K562 (cell line): ENCODE measurements around the gene UBE3D. TPM values are rescaled to one million over a fixed set of nuclear protein-coding genes. Genes with fewer than 3 reads are reported as not detected.

Experiments used
- ATAC-seq: fragments of 200-7000 bp; cut with Tn5 transposase; 3 replicates; pipeline ENCODE4 v1.9.1; 2020; ENCODE audit warnings: moderate library complexity
- BruUV-seq: library from RNA; stranded (reverse); fragments of 400-500 nt; replicated peaks from 2 replicates; lab custom pipeline; 2021; lab: Mats Ljungman, UMichigan
- CTCF ChIA-PET: fragments of 300-600 bp; formaldehyde crosslinking; extraction: SDS; loops from one replicate; lab custom pipeline; 2021; ENCODE audit warnings: low intra/inter-chr PET ratio; lab: Yijun Ruan, JAX
- POLR2A ChIA-PET: fragments of 300-600, 350-650 bp; sonication (Branson Sonifier 250); formaldehyde crosslinking; extraction: SDS; loops from one replicate; lab custom pipeline; 2021; ENCODE audit warnings: antibody characterized with exemption, inconsistent platforms; lab: Yijun Ruan, JAX
- DNase-seq, 4 experiments: peaks; one replicate each; pipeline versions ENCODE4 v3.0.0 to v3.0.0-alpha.2; 2011 to 2018; ENCODE audit warnings: low spot score in 3 of 4, mixed read lengths in 3 of 4; ENCODE audit errors: extremely low read depth in 1 of 4
- FAIRE-seq: peaks from 2 replicates; lab custom pipeline; 2011; peaks lifted over from hg19 to GRCh38; lab: Jason Lieb, UNC
- H2AFZ ChIP-seq: 2 replicates; pipeline ENCODE4 v1.6.0; 2011; ENCODE audit warnings: low read depth, low read length, control low read depth, inconsistent platforms
- H3K27ac ChIP-seq: fragments of 200-600 bp; 3 replicates; pipeline ENCODE4 v1.8.0; 2011; ENCODE audit warnings: low read depth, mild to moderate bottlenecking, control low read depth, inconsistent platforms, low read length, moderate library complexity, mixed read lengths; ENCODE audit errors: extremely low read depth
- H3K27me3 ChIP-seq, 2 experiments: fragments of 300-600 bp in 1 of 2; 2 replicates in 1 of 2; 3 replicates in 1 of 2; pipeline versions ENCODE4 v1.6.0 to v1.8.0; 2011; ENCODE audit warnings: inconsistent platforms in 2 of 2, low read length in 2 of 2, mild to moderate bottlenecking in 1 of 2, mixed read lengths in 1 of 2, moderate library complexity in 1 of 2; ENCODE audit not compliant: control insufficient read depth in 2 of 2, insufficient read depth in 2 of 2
- H3K36me3 ChIP-seq: fragments of 300-600 bp; 3 replicates; pipeline ENCODE4 v1.8.0; 2011; ENCODE audit warnings: mild to moderate bottlenecking, low read length, inconsistent platforms; ENCODE audit not compliant: control insufficient read depth, insufficient read depth
- H3K4me1 ChIP-seq, 2 experiments: fragments of 200-600 bp in 1 of 2; replicated peaks in 1 of 2; 2 replicates in 1 of 2; 3 replicates in 1 of 2; pipeline versions ENCODE4 v1.5.1 to v1.8.0; 2011; ENCODE audit warnings: inconsistent platforms in 2 of 2, low read length in 2 of 2, mild to moderate bottlenecking in 1 of 2, mixed read lengths in 1 of 2, moderate library complexity in 1 of 2; ENCODE audit not compliant: control insufficient read depth in 2 of 2, insufficient read depth in 2 of 2
- H3K4me2 ChIP-seq: 2 replicates; pipeline ENCODE4 v1.6.1; 2011; ENCODE audit warnings: low read length, control low read depth, inconsistent platforms, mixed read lengths; ENCODE audit not compliant: insufficient read depth
- H3K4me3 ChIP-seq: fragments of 200-600 bp; sonication (generic), shearing (Covaris generic); 2 replicates; pipeline ENCODE4 v1.5.1; 2016; ENCODE audit warnings: control low read depth, inconsistent platforms
- H3K79me2 ChIP-seq: fragments of 200-600 bp; 3 replicates; pipeline ENCODE4 v1.8.0; 2011; ENCODE audit warnings: low read length, inconsistent platforms; ENCODE audit not compliant: control insufficient read depth, insufficient read depth
- H3K9ac ChIP-seq, 2 experiments: 2 replicates each; pipeline versions ENCODE4 v1.6.0 to v1.6.1; 2011; ENCODE audit warnings: low read depth in 2 of 2, low read length in 2 of 2, control low read depth in 1 of 2, inconsistent platforms in 1 of 2, mild to moderate bottlenecking in 1 of 2, mixed read lengths in 1 of 2; ENCODE audit not compliant: insufficient read depth in 1 of 2
- H3K9me1 ChIP-seq: one replicate; pipeline ENCODE4 v1.6.0; 2011; ENCODE audit warnings: inconsistent platforms, mild to moderate bottlenecking, low read length, moderate library complexity; ENCODE audit not compliant: control insufficient read depth, insufficient read depth
- H3K9me3 ChIP-seq: replicated peaks from 2 replicates; pipeline ENCODE4 v1.5.1; 2011; ENCODE audit warnings: low read depth, low read length, inconsistent platforms; ENCODE audit not compliant: control insufficient read depth, insufficient read depth
- H4K20me1 ChIP-seq: replicated peaks from 2 replicates; pipeline ENCODE4 v1.6.1; 2011; ENCODE audit warnings: low read length, inconsistent platforms, mixed read lengths; ENCODE audit not compliant: control insufficient read depth, insufficient read depth
- ARNT ChIP-seq, 2 experiments: fragments of 450-650 bp; IDR thresholded peaks; 2 replicates each; pipeline ENCODE4 v1.6.1; 2016; ENCODE audit warnings: mild to moderate bottlenecking in 1 of 2
- FOXA3 ChIP-seq, 2 experiments: fragments of 450-650 bp in 1 of 2; sonication (generic) in 1 of 2; formaldehyde crosslinking; IDR thresholded peaks in 1 of 2; conservative IDR thresholded peaks in 1 of 2; 2 replicates each; pipeline versions ENCODE4 v1.4.0 to v1.8.0; 2020 to 2022; ENCODE audit warnings: mild to moderate bottlenecking in 2 of 2, missing genetic modification reagents in 1 of 2
- KAT2B ChIP-seq: IDR thresholded peaks from one replicate; pipeline ENCODE4 v1.6.1; 2012; ENCODE audit warnings: low read depth, mild to moderate bottlenecking, control low read depth, inconsistent platforms, low read length, moderate library complexity
- LARP7 ChIP-seq: fragments of 450-650 bp; IDR thresholded peaks from 2 replicates; pipeline ENCODE4 v1.6.1; 2016
- MEF2D ChIP-seq: conservative IDR thresholded peaks from 2 replicates; pipeline ENCODE4 v1.6.1; 2016; ENCODE audit warnings: low read depth, missing genetic modification characterization, missing compliant biosample characterization
- MXI1 ChIP-seq: IDR thresholded peaks from 2 replicates; pipeline ENCODE4 v1.6.1; 2011; ENCODE audit warnings: low read depth, mild to moderate bottlenecking, improper control_type of control experiment, low read length
- NFXL1 ChIP-seq: fragments of 450-650 bp; formaldehyde crosslinking; IDR thresholded peaks from 2 replicates; pipeline ENCODE4 v1.4.0; 2021; ENCODE audit warnings: mild to moderate bottlenecking
- NUFIP1 ChIP-seq: fragments of 450-650 bp; IDR thresholded peaks from 2 replicates; pipeline ENCODE4 v1.6.1; 2018; ENCODE audit not compliant: partially characterized antibody
- POLR3A ChIP-seq: IDR thresholded peaks from 2 replicates; pipeline ENCODE4 v1.6.1; 2011; ENCODE audit warnings: borderline replicate concordance, mild to moderate bottlenecking, moderate library complexity; ENCODE audit not compliant: insufficient read length, insufficient read depth; ENCODE audit errors: extremely low read depth
- STAT5A ChIP-seq: IDR thresholded peaks from 2 replicates; pipeline ENCODE4 v1.6.1; 2012; ENCODE audit warnings: low read length, inconsistent platforms, borderline replicate concordance
- ZNF77 ChIP-seq: fragments of 250-450 bp; sonication (Bioruptor Pico); IDR thresholded peaks from 2 replicates; pipeline ENCODE4 v1.5.0; 2020
- WGBS: fragments of 100-300 bp; shearing (Covaris generic); methylation state at CpG from one replicate; pipeline ENCODE4 v1.1.6; 2016; ENCODE audit warnings: low coverage, mixed read lengths; ENCODE audit not compliant: insufficient coverage; ENCODE audit errors: missing lambda C conversion rate; 5-methylcytosine and 5-hydroxymethylcytosine counted together
- in situ Hi-C: fragments of 300-500 bp; cut with MboI; formaldehyde crosslinking; loops from 4 replicates; pipeline ENCODE4 v1.15.0; 2018; ENCODE audit warnings: inconsistent platforms, mixed read lengths
- intact Hi-C: fragments of 100-400 bp; cut with micrococcal nuclease; formaldehyde crosslinking; loops from 2 replicates; pipeline ENCODE4 v1.14.2; 2022
- polyA plus RNA-seq, 8 experiments: library from polyadenylated mRNA; depleted of rRNA in 4 of 8; stranded (reverse) in 5 of 8; unstranded in 3 of 8; fragments of >200 nt; fragmentation: Nextera tagmentation in 2 of 8; fragmentation: Illumina TruSeq in 1 of 8; extraction: Ambion mirVana in 2 of 8; extraction: Trizol in 1 of 8; gene quantifications; 2 replicates each; pipeline versions ENCODE4 v1.2.1 to v1.2.3, GENCODE V29; 2011 to 2014; ENCODE audit warnings: inconsistent platforms in 1 of 8, missing spikeins in 1 of 8
- total RNA-seq, 7 experiments: library from RNA; depleted of rRNA in 6 of 7; stranded (reverse); fragments of >200 nt in 6 of 7; fragmentation: Illumina TruSeq in 2 of 7; extraction: Trizol in 2 of 7; gene quantifications; 2 replicates each; pipeline versions ENCODE4 v1.2.1 to v1.2.3, GENCODE V29; 2011 to 2021; ENCODE audit warnings: low replicate concordance in 1 of 7
- TF ChIP-seq, protein P1 (sequence below): IDR thresholded peaks from 2 replicates; pipeline ENCODE4 v1.6.1; 2012; ENCODE audit warnings: low read depth, low read length, improper control_type of control experiment, borderline replicate concordance

The UBE3D gene
- total and polyA plus RNA-seq, 9 of the 15 experiments (the other 6 are each of a cell fraction or from before 2014, with no cell fraction given), result 9.4 to 17.6 (median 11.9) TPM

DNA sequence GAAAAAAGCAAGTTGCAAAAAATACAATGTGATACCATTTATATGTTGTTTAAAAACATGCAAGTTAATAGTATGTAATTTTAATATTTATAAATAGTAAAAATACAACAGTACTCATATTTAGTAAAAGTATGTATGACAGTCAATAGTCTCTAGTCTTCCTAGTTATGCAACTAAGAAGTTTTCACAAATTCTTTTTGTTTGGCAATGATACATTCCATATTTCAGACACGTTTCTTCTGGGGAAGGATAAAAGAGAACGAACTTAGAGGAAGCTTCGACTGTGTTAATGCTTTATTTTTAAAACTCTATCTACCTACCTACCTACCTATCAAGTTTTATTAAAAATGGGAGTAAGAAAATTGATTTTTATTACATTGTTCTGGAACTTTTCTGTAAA is 77.7 kb downstream of the UBE3D start:
- in situ Hi-C loops (no loop called here), intact Hi-C loops (no loop called here)
- Histone ChIP-seq H3K36me3 (no peaks in the 10 kb centered on the region), H3K4me3 (no peak overlapping the region), H2AFZ (no peak overlapping the region), H3K27ac (peak overlapping the region; percentile 63; the same call in 1 of the 3 replicates), H3K9ac (no peak overlapping the region), H3K4me2 (no peak overlapping the region), H3K79me2 (no peaks in the 10 kb centered on the region), H4K20me1 (no peaks in the 10 kb centered on the region), H3K9me3 (no peaks in the 10 kb centered on the region), H3K4me1 (peaks cover 0 to 18% of the 10 kb centered on the region in 2 experiments; a peak in 4 of 5 replicates), H3K27me3 (no peaks in the 10 kb centered on the region), H3K9me1 (no peaks in the 10 kb centered on the region)
- ChIA-PET POLR2A (no interaction called here), CTCF (no interaction called here)
- ATAC-seq (no peak), FAIRE-seq (no peak), DNase-seq (no peak)
- TF ChIP-seq MEF2D (tag) (no peak), NUFIP1 (no peak), STAT5A (no peak)
- TF ChIP-seq, protein P1, sequence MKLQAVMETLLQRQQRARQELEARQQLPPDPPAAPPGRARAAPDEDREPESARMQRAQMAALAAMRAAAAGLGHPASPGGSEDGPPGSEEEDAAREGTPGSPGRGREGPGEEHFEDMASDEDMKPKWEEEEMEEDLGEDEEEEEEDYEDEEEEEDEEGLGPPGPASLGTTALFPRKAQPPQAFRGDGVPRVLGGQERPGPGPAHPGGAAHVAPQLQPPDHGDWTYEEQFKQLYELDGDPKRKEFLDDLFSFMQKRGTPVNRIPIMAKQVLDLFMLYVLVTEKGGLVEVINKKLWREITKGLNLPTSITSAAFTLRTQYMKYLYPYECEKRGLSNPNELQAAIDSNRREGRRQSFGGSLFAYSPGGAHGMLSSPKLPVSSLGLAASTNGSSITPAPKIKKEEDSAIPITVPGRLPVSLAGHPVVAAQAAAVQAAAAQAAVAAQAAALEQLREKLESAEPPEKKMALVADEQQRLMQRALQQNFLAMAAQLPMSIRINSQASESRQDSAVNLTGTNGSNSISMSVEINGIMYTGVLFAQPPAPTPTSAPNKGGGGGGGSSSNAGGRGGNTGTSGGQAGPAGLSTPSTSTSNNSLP, result no peak
- 79% methylated on average over 3 of the region's 3 CpGs for WGBS
- BruUV-seq, result no TSS peak

DNA sequence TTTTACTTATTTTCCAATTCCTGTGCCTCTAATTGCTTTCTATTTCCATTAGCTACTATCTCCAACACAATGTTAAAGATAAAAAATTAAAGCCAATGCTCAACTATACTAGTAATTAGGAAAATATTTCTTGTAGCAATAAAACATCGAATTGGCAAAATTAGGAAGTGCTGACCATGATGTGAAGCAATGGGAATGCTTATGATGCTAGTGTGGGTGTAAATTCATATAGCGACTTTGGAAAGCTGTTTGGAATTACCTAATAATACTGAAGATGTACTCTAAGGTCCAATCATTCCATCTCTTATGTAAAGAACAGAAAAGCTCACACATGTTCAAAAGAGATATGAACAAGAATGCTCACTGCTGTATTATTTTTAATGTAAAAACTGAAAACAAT is 78.2 kb downstream of the UBE3D start:
- POLR2A ChIA-PET, result no interaction called here
- H3K9ac ChIP-seq, result no peak overlapping the region
- no peaks in the 10 kb centered on the region for H3K9me1 ChIP-seq
- peaks cover 0 to 18% of the 10 kb centered on the region in 2 experiments; a peak in 4 of 5 replicates for H3K4me1 ChIP-seq
- H2AFZ ChIP-seq, result no peak overlapping the region
- CTCF ChIA-PET, result no interaction called here
- no peaks in the 10 kb centered on the region for H3K27me3 ChIP-seq
- no peak overlapping the region for H3K27ac ChIP-seq
- no peak overlapping the region for H3K4me3 ChIP-seq
- ATAC-seq (no peak), FAIRE-seq (no peak), DNase-seq (no peak)
- no TSS peak for BruUV-seq
- H3K36me3 ChIP-seq, result no peaks in the 10 kb centered on the region
- no peaks in the 10 kb centered on the region for H3K9me3 ChIP-seq
- H3K79me2 ChIP-seq, result no peaks in the 10 kb centered on the region
- 84% methylated on average over 2 of the region's 2 CpGs for WGBS
- intact Hi-C loops, result no loop called here
- no peak for TF ChIP-seq FOXA3 (CRISPR knock-in tag; conservative IDR thresholded peaks at IDR 0.05 in 1 of 2, IDR thresholded peaks at IDR 0.05 in 1 of 2)
- TF ChIP-seq NFXL1, result no peak
- TF ChIP-seq KAT2B, result no peak
- TF ChIP-seq ARNT (IDR thresholded peaks at IDR 0.05), result no peak
- TF ChIP-seq ZNF77 (CRISPR knock-in tag), result no peak
- no peak for TF ChIP-seq POLR3A
- TF ChIP-seq LARP7, result no peak
- TF ChIP-seq MXI1, result no peak
- no peak overlapping the region for H3K4me2 ChIP-seq
- H4K20me1 ChIP-seq, result no peaks in the 10 kb centered on the region
- in situ Hi-C loops, result no loop called here
